Common myeloid progenitor, CD34-positive (primary cell): ENCODE measurements around the gene ZNF74.
"Not testable (repeated sequence)": the region's sequence is repeated elsewhere in the genome, so short reads cannot be mapped to it uniquely, and the experiment has no call there.

Source experiments
- CTCF ChIA-PET: fragments of 350-600 bp; sonication (Branson Sonifier 250); formaldehyde crosslinking; loops from one replicate; lab custom pipeline; 2021; ENCODE audit warnings: antibody characterized with exemption; lab: Charles Lee
- POLR2A ChIA-PET: fragments of 350-600 bp; sonication (Branson Sonifier 250); formaldehyde crosslinking; loops from one replicate; lab custom pipeline; 2021; ENCODE audit warnings: antibody characterized with exemption; lab: Charles Lee
- DNase-seq, 3 donors: peaks; one replicate each; pipeline versions ENCODE4 v3.0.0 to v3.0.0-alpha.2; 2013
- H3K27ac ChIP-seq, 2 experiments: 1 replicate in 1 of 2; 2 replicates in 1 of 2; pipeline ENCODE4 v1.7.0; 2013; ENCODE audit warnings: inconsistent platforms in 2 of 2, low read length in 2 of 2, mild to moderate bottlenecking in 2 of 2, low read depth in 1 of 2, moderate library complexity in 1 of 2; ENCODE audit not compliant: severe bottlenecking in 2 of 2, insufficient read depth in 1 of 2, poor library complexity in 1 of 2
- H3K27me3 ChIP-seq, 5 experiments: replicated peaks in 2 of 5; 1 replicate in 3 of 5; 2 replicates in 2 of 5; pipeline versions ENCODE4 v1.6.1 to v1.7.0; 2013; ENCODE audit warnings: low read length in 4 of 5, mild to moderate bottlenecking in 2 of 5, moderate library complexity in 2 of 5, inconsistent platforms in 1 of 5; ENCODE audit not compliant: insufficient read depth in 5 of 5, control insufficient read depth in 4 of 5
- H3K36me3 ChIP-seq, 4 experiments: 1 replicate in 2 of 4; 2 replicates in 2 of 4; pipeline versions ENCODE4 v1.6.1 to v1.7.0; 2013; ENCODE audit warnings: low read length in 3 of 4, control low read depth in 1 of 4, mild to moderate bottlenecking in 1 of 4; ENCODE audit not compliant: control insufficient read depth in 4 of 4, insufficient read depth in 4 of 4
- H3K4me1 ChIP-seq, 4 experiments: 1 replicate in 3 of 4; 2 replicates in 1 of 4; pipeline versions ENCODE4 v1.6.1 to v1.7.1; 2013; ENCODE audit warnings: low read length in 3 of 4, mild to moderate bottlenecking in 3 of 4, control low read depth in 1 of 4, inconsistent platforms in 1 of 4, moderate library complexity in 1 of 4; ENCODE audit not compliant: control insufficient read depth in 4 of 4, insufficient read depth in 4 of 4; ENCODE audit errors: control extremely low read depth in 1 of 4
- H3K4me3 ChIP-seq, 7 experiments: 1 replicate in 4 of 7; 2 replicates in 3 of 7; pipeline versions ENCODE4 v1.5.1 to v1.7.0; 2013; ENCODE audit warnings: mild to moderate bottlenecking in 7 of 7, low read length in 6 of 7, moderate library complexity in 6 of 7, inconsistent platforms in 2 of 7, low read depth in 2 of 7, control low read depth in 1 of 7; ENCODE audit not compliant: insufficient read depth in 4 of 7, control insufficient read depth in 1 of 7; ENCODE audit errors: extremely low read depth in 1 of 7
- H3K9me3 ChIP-seq, 5 experiments: 1 replicate in 4 of 5; 2 replicates in 1 of 5; pipeline versions ENCODE4 v1.6.1 to v1.7.1; 2013; ENCODE audit warnings: low read length in 4 of 5, mild to moderate bottlenecking in 2 of 5, inconsistent platforms in 1 of 5, low read depth in 1 of 5, moderate library complexity in 1 of 5; ENCODE audit not compliant: control insufficient read depth in 4 of 5, insufficient read depth in 2 of 5; ENCODE audit errors: control extremely low read depth in 1 of 5
- WGBS: methylation state at CpG from one replicate; pipeline ENCODE4 v1.1.5; 2013; ENCODE audit not compliant: insufficient coverage; 5-methylcytosine and 5-hydroxymethylcytosine counted together

The ZNF74 gene

DNA sequence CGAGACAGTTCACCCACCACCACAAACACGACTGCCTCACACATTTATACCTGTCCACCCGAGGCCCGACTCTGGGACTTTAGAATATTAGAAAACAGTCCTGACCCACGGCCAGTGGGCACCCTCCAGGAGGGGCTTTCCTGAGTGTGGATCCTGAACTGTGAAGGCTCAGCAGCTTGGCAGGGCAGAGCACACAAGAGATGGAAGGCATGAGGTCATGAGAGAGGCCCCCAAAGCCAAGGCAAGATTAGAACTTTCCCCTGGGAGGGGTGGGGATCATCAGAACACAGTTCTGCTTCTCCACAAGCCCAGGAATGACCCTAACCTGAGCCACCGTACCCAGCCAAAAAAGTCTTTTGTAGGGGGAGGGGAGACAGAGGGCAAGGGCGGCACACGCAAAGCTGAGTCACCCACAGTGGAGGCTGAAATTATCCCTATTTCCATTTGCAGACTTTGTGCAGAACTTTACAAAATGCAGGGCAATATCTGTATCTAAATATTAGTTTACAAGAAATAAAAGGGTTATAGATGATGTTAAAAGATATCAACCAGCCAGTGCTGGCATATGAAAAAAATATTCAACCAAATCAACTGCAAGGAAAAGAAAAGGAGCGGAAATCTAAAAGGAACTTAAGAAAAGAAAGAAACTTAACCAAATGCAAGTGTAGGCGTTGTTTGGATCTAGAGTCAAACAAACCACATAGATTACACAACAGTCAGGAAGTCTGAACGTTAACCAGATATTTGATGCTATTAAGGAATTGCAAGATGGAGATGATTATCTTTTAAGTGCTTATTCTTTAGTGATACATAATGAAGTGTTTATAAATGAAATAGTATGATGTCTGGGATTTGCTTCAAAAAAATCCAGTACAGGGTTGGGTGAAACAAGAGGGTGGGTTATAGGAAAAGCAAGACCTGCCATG lies 29.4 kb upstream of the ZNF74 start:
- POLR2A ChIA-PET, H3K27me3 ChIP-seq, H3K4me1 ChIP-seq, H3K4me3 ChIP-seq, CTCF ChIA-PET, H3K36me3 ChIP-seq, H3K27ac ChIP-seq, H3K9me3 ChIP-seq: not testable (repeated sequence)
- DNase-seq: peak in 2 of 3 donors; percentile 11
- no CpG with 5 or more reads among the region's 11 CpGs for WGBS

DNA sequence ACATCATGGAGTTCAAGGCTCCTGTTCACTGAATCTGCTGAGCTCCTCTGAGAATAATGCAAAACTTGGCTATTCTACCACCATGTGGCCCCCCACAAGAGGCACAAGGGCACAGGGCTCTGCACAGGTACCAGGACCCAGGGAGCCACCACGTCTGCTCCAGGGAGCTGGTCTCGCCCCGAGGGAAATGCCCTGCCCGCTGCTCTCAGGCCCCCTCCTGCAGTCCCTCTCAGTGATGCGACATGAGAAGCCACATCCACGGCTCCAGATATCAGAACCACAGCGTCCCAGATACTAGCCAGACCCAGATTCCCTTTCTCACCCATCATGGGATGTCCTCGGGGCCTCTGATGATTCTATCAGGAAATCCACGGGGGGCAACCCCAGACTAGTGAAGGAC lies 27.1 kb upstream of the ZNF74 start:
- 92% methylated on average over 6 of the region's 9 CpGs for WGBS
- DNase-seq, H3K36me3 ChIP-seq, H3K27me3 ChIP-seq, H3K4me1 ChIP-seq, H3K9me3 ChIP-seq, H3K4me3 ChIP-seq, POLR2A ChIA-PET, CTCF ChIA-PET, H3K27ac ChIP-seq: not testable (repeated sequence)

DNA sequence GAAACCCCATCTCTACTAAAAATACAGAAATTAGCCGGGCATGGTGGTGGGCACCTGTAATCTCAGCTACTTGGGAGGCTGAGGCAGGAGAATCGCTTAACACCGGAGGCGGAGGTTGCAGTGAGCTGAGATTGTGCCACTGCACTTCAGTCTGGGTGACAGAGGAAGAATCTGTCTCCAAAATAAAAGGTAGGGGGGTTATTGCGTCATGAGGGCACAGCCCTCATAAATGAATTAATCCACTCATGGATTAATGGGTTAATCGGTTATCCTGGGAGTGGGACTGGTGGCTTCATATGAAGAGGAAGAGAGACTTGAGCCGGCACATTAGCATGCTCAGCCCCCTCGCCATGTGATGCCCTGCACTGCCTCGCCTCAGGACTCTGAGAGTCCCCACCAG lies 25.1 kb upstream of the ZNF74 start:
- H3K27ac ChIP-seq, CTCF ChIA-PET, H3K36me3 ChIP-seq, DNase-seq, H3K27me3 ChIP-seq, H3K4me3 ChIP-seq, POLR2A ChIA-PET, H3K4me1 ChIP-seq, H3K9me3 ChIP-seq: not testable (repeated sequence)
- WGBS: 100% methylated on average over 4 of the region's 9 CpGs

DNA sequence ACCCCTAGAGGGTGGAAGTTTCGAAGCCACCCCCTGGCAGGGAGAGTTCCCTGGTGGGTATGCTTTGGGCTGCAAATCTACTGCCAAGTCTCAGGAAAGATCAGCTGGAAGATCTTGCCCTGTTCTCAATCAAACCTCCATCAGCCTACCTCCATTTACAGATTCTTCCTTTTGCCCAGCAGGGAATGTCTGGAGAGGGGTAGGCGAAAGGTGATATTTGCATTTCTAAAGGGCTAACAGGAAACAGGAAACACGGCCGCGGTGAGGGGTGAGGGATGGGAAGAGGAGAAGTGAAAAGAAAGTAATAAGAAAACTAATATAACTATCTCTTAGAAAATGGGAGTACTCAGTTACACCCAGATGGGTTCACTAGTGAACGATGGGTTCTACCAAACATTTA lies 22.3 kb upstream of the ZNF74 start:
- H3K36me3 ChIP-seq, H3K27ac ChIP-seq, H3K4me3 ChIP-seq, H3K9me3 ChIP-seq, POLR2A ChIA-PET, H3K27me3 ChIP-seq, CTCF ChIA-PET, H3K4me1 ChIP-seq, DNase-seq: not testable (repeated sequence)
- WGBS: no CpG with 5 or more reads among the region's 6 CpGs

DNA sequence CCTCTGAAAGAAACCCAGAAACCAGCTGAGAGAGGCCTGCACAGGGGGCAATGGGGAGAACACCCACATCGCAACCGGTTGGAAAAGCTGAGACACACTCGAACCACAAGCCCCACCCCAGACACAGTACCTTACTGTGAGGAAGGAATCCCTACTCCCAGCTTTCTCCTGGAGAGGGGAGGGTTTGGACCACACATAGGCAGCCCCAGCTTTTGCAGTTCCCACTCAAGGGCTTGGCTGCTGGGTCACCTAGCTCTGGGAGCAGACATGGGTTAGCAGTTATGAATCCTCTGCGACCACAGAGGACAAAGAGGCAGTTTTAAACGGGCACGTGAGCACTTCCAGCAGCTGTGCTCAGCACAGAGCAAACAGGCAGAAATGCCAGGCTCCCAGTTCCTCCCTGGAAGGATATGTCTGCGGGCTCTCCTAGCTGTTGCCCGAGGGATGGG lies 21.5 kb upstream of the ZNF74 start:
- peak in 1 of 3 donors; percentile 19 for DNase-seq
- 17% methylated on average over 2 of the region's 8 CpGs for WGBS
- H3K36me3 ChIP-seq, H3K27me3 ChIP-seq, CTCF ChIA-PET, H3K4me3 ChIP-seq, H3K4me1 ChIP-seq, POLR2A ChIA-PET, H3K9me3 ChIP-seq, H3K27ac ChIP-seq: not testable (repeated sequence)

DNA sequence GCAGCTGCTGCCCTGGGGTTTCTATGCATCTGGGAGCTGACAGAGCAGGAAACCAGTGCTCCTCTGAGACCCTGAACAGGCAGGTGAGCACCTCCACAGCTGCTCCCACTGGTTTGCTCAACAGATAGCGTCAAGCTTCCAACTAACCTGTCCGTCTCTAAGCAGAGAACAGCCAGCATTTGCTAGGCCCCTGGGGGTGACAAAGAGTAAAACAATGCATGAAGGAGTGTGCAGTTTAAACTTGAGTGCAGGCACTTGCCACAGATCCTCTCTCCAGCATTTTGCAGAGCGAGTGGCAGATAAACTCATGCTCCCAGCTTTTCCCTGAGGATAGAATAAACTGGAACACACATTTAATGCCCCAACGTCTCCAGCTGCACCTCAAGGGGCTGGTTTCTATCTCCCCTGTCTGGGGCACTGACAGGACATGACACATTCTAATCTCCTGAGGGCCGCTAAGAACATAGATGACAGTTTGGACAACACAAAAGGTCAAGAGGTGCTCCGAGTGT lies 20.7 kb upstream of the ZNF74 start:
- DNase-seq, H3K4me1 ChIP-seq, CTCF ChIA-PET, H3K4me3 ChIP-seq, H3K27me3 ChIP-seq, POLR2A ChIA-PET, H3K36me3 ChIP-seq, H3K9me3 ChIP-seq, H3K27ac ChIP-seq: not testable (repeated sequence)
- 96% methylated on average over 5 of the region's 6 CpGs for WGBS

DNA sequence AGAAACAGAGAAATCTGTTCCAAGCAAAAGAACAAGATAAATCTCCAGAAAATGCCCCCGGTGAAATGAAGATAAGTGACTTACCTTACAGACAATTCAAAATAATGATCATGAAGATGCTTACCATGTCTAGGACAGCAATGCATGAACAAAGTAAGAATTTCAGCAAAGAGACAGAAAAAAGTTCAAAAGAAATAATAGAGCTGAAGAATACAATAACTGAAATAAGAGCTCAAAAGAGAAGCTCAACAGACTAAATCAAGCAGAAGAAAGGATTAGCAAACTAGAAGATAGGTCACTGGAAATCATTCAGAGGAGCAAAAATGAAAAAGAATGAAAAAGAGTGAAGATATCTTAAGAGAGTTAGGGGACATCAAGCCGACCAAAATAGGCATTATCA lies 19.8 kb upstream of the ZNF74 start:
- H3K27ac ChIP-seq, POLR2A ChIA-PET, H3K9me3 ChIP-seq, H3K4me1 ChIP-seq, CTCF ChIA-PET, DNase-seq, H3K27me3 ChIP-seq, H3K36me3 ChIP-seq, H3K4me3 ChIP-seq: not testable (repeated sequence)
- no CpG with 5 or more reads among the region's 2 CpGs for WGBS
